HCT116 (cell line): ENCODE data around the gene PTPN9.

Experiments used
- EGR1 ChIP-seq: IDR thresholded peaks from 2 replicates; pipeline ENCODE4 v1.6.1; 2012; ENCODE audit warnings: low read depth
- ELF1 ChIP-seq: IDR thresholded peaks from 2 replicates; pipeline ENCODE4 v1.6.1; 2012; ENCODE audit warnings: low read depth, borderline replicate concordance
- EZH2phosphoT487 ChIP-seq: fragments of 200-600 bp; IDR thresholded peaks from 2 replicates; pipeline ENCODE4 v1.6.1; 2018; ENCODE audit warnings: antibody characterized with exemption, borderline replicate concordance
- JUND ChIP-seq: IDR thresholded peaks from 2 replicates; pipeline ENCODE4 v1.6.1; 2012
- POLR2A ChIP-seq: IDR thresholded peaks from 2 replicates; pipeline ENCODE4 v1.7.0; 2011; ENCODE audit warnings: borderline replicate concordance; ENCODE audit not compliant: insufficient read depth, insufficient read length; ENCODE audit errors: extremely low read depth
- POLR2AphosphoS5 ChIP-seq: IDR thresholded peaks from 2 replicates; pipeline ENCODE4 v1.6.1; 2011; ENCODE audit warnings: mild to moderate bottlenecking, low read depth, low read length, moderate library complexity
- ZNF274 ChIP-seq: fragments of 200-500 bp; sonication (Bioruptor generic); IDR thresholded peaks from 2 replicates; pipeline ENCODE4 v1.6.1; 2014; ENCODE audit warnings: mild to moderate bottlenecking, low read depth, low read length, inconsistent platforms
- TF ChIP-seq, protein P1 (sequence below), 3 experiments: fragments of 200-600 bp in 1 of 3; sonication (generic) in 1 of 3; IDR thresholded peaks in 2 of 3; conservative IDR thresholded peaks in 1 of 3; 2 replicates each; pipeline ENCODE4 v1.5.1; 2012 to 2017; ENCODE audit warnings: low read depth in 2 of 3, low read length in 2 of 3, antibody characterized with exemption in 1 of 3, borderline replicate concordance in 1 of 3, control low read depth in 1 of 3, mild to moderate bottlenecking in 1 of 3, mixed read lengths in 1 of 3, mixed run types in 1 of 3, moderate library complexity in 1 of 3; ENCODE audit not compliant: insufficient read depth in 1 of 3

DNA sequence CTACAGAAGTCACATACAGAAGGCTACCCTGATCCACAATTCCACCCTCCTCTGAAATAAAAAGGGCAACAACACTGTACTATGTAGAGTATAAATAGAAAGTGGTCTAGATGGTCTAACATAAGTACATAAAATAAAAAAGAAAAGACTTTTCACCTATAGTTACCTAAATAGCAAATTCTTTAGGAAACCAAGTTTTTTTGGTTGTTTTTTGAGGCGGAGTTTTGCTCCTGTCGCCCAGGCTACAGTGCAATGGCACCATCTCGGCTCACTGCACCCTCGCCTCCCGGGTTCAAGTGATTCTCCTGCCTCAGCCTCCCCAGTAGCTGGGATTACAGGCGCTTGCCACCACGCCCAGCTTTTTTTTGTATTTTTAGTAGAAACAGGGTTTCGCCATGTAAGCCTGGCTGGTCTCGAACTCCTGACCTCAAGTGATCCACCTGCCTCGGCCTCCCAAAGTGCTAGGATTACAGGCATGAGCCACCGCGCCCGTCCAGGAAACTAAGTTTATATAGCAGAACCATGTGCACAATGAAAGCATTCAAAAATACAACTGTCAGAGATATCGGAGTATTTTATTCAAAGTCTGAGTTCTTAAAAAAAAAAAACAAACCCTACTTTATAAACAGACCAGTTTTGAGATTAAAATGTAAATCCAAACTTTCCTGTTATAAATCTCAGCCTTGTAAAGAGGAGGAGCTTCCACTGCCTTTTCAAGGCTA is 129.4 kb downstream of the PTPN9 start:
- TF ChIP-seq POLR2A (no peak), ZNF274 (no peak), POLR2AphosphoS5 (no peak), ELF1 (no peak), EGR1 (no peak), JUND (no peak), EZH2phosphoT487 (no peak)
- TF ChIP-seq, protein P1, sequence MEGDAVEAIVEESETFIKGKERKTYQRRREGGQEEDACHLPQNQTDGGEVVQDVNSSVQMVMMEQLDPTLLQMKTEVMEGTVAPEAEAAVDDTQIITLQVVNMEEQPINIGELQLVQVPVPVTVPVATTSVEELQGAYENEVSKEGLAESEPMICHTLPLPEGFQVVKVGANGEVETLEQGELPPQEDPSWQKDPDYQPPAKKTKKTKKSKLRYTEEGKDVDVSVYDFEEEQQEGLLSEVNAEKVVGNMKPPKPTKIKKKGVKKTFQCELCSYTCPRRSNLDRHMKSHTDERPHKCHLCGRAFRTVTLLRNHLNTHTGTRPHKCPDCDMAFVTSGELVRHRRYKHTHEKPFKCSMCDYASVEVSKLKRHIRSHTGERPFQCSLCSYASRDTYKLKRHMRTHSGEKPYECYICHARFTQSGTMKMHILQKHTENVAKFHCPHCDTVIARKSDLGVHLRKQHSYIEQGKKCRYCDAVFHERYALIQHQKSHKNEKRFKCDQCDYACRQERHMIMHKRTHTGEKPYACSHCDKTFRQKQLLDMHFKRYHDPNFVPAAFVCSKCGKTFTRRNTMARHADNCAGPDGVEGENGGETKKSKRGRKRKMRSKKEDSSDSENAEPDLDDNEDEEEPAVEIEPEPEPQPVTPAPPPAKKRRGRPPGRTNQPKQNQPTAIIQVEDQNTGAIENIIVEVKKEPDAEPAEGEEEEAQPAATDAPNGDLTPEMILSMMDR (IDR thresholded peaks at IDR 0.05 in 2 of 3, conservative IDR thresholded peaks at IDR 0.05 in 1 of 3; ENCODE audit: borderline replicate concordance in 1 of 3, insufficient read depth in 1 of 3, low read depth in 2 of 3, low read length in 2 of 3): no peak
